ENCODE measurements around the gene MYO7B. TPM values are rescaled to one million over a fixed set of nuclear protein-coding genes. Genes with fewer than 3 reads are reported as not detected.

The MYO7B gene
- polyA plus RNA-seq, 1 of the 3 experiments (the other 2 are of a cell fraction) = 0.08 TPM

GRCh38 chr2:127531221-127531648 is 4.2 kb upstream of the MYO7B start:
- DNase-seq = no peak
- Histone ChIP-seq H3K9me3 (no peaks in the 10 kb centered on the region), H3K27ac (ENCODE audit: low read depth in 2 of 2, low read length in 1 of 2) (no peak overlapping the region), H3K9me2 (no peaks in the 10 kb centered on the region), H3K27me3 (ENCODE audit: insufficient read depth) (peaks cover 26% of the 10 kb centered on the region; the same call in 1 of the 2 replicates), H3K79me2 (ENCODE audit: insufficient read depth) (no peaks in the 10 kb centered on the region), H3K9ac (no peak overlapping the region), H3F3A (replicated peaks; ENCODE audit: insufficient read depth) (no peaks in the 10 kb centered on the region), H3K4me2 (no peak overlapping the region), H4K20me1 (ENCODE audit: insufficient read depth) (no peaks in the 10 kb centered on the region), H2AFZ (ENCODE audit: low read depth) (no peak overlapping the region), H3K36me3 (replicated peaks in 1 of 2; ENCODE audit: control insufficient read depth in 1 of 2, insufficient read depth in 2 of 2, low read length in 1 of 2) (no peaks in the 10 kb centered on the region), H3K4me1 (ENCODE audit: control insufficient read depth in 1 of 2, insufficient read depth in 2 of 2, low read depth in 1 of 2, low read length in 1 of 2) (peaks cover 0 to 6% of the 10 kb centered on the region in 2 experiments; a peak in 2 of 4 replicates), H3K4me3 (ENCODE audit: low read depth in 2 of 2, low read length in 1 of 2) (no peak overlapping the region)
- TF ChIP-seq GABPA (IDR thresholded peaks at IDR 0.05; ENCODE audit: low read depth) (no peak), POLR2AphosphoS5 (IDR thresholded peaks at IDR 0.05; ENCODE audit: low read depth, low read length) (no peak), JUND (IDR thresholded peaks at IDR 0.05) (no peak), CHD2 (IDR thresholded peaks at IDR 0.05; ENCODE audit: low read length, partially characterized antibody) (no peak)
- CTCF ChIA-PET = interaction anchor here (1.1 kb wide), 1 partner anchor 60 kb away, joined by 3 read pairs; no protein-coding TSS in a partner anchor
- WGBS (ENCODE audit: low lambda C conversion rate) = 54% methylated on average over 1 of the region's 4 CpGs
- POLR2A ChIA-PET = no interaction called here

- ChIA-PET POLR2A (no interaction called here), CTCF (no interaction called here)
- Histone ChIP-seq H4K20me1 (ENCODE audit: insufficient read depth) (no peaks in the 10 kb centered on the region), H3K9me2 (no peaks in the 10 kb centered on the region), H3F3A (replicated peaks; ENCODE audit: insufficient read depth) (no peaks in the 10 kb centered on the region), H3K79me2 (ENCODE audit: insufficient read depth) (no peaks in the 10 kb centered on the region), H3K9me3 (no peaks in the 10 kb centered on the region), H3K9ac (no peak overlapping the region), H3K27ac (ENCODE audit: low read depth in 2 of 2, low read length in 1 of 2) (no peak overlapping the region), H3K4me1 (ENCODE audit: control insufficient read depth in 1 of 2, insufficient read depth in 2 of 2, low read depth in 1 of 2, low read length in 1 of 2) (peaks cover 0 to 2% of the 10 kb centered on the region in 2 experiments; a peak in 2 of 4 replicates), H2AFZ (ENCODE audit: low read depth) (no peak overlapping the region), H3K27me3 (ENCODE audit: insufficient read depth) (peaks cover 26% of the 10 kb centered on the region; the same call in 1 of the 2 replicates), H3K4me2 (no peak overlapping the region), H3K36me3 (replicated peaks in 1 of 2; ENCODE audit: control insufficient read depth in 1 of 2, insufficient read depth in 2 of 2, low read length in 1 of 2) (no peaks in the 10 kb centered on the region), H3K4me3 (ENCODE audit: low read depth in 2 of 2, low read length in 1 of 2) (no peak overlapping the region)
- no peak for TF ChIP-seq USF1 (IDR thresholded peaks at IDR 0.05; ENCODE audit: borderline replicate concordance, low read depth)
- no peak for TF ChIP-seq NFIC (IDR thresholded peaks at IDR 0.05; ENCODE audit: borderline replicate concordance)
- TF ChIP-seq USF2 (IDR thresholded peaks at IDR 0.05; ENCODE audit: borderline replicate concordance, low read depth, low read length) = no peak
- no peak for TF ChIP-seq CTCF (IDR thresholded peaks at IDR 0.05)
- TF ChIP-seq MAX (IDR thresholded peaks at IDR 0.05; ENCODE audit: low read depth) = no peak
- TF ChIP-seq SMC3 (IDR thresholded peaks at IDR 0.05; ENCODE audit: low read depth, low read length) = no peak
- TF ChIP-seq EP300 (IDR thresholded peaks at IDR 0.05; ENCODE audit: borderline replicate concordance in 1 of 2, low read depth in 1 of 2, low read length in 1 of 2) = no peak
- DNase-seq = no peak
- WGBS (ENCODE audit: low lambda C conversion rate) = 83% methylated on average over 8 of the region's 8 CpGs
These were observed 3.2 kb upstream of the MYO7B start for GRCh38 chr2:127532296-127532695.
